ENCODE results near the gene JPT2.

The JPT2 gene

DNA sequence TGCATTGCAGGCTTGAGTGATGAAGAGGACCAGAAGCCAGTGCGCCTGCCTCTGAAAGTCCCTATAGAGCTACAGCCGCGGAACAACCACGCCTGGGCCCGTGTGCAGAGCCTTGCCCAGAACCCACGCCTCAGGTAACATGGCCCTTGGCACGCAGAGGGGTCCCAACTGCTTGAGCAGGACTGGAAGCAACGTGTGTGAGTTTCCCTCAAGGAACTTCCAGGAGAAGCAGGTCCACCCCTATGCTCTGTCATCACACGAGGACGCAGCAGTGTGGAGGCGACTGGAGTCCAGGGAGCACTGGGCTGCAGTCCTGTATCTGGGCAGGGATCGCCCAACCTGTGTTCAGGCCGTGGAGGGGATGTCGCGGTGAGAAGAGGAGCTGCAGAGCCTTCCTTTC lies 25.1 kb upstream of the JPT2 start:
- no peak for DNase-seq

DNA sequence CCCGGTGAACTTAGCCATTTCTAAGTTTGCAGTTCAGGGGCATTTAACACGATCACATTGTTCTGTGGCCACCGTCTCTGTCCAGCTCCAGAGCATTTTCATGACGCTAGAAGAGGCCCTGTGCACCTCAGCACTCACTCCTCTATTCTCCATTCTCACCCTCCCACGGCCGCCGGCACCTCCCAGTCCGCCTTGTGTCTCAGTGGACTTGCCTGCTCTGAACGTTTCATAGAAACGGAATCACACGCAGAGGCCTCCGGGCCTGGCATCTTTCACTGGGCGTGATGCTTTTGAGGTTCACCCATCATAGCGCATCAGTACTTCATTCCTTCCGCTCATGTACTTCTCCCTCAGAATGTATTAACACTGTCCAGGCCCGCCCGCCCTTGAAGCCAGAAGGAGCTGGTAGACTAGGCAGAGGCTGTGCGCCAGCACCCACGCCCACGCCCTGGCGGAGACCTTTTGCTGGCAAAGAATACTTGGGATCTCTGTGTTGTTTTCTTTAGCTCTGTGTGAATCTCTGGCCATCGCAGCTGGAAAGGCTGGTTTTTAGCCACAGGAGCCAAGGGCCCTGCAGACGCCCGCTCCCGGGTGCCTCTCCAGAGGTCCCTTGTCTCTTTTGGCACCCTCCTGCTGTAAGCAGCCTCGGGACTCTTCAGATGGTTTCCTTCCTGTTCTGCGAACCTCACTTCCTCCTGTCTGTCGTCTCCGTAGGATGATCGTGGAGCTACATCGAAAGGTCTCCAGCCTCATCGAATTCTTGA lies 23.4 kb upstream of the JPT2 start:
- DNase-seq: no peak

DNA sequence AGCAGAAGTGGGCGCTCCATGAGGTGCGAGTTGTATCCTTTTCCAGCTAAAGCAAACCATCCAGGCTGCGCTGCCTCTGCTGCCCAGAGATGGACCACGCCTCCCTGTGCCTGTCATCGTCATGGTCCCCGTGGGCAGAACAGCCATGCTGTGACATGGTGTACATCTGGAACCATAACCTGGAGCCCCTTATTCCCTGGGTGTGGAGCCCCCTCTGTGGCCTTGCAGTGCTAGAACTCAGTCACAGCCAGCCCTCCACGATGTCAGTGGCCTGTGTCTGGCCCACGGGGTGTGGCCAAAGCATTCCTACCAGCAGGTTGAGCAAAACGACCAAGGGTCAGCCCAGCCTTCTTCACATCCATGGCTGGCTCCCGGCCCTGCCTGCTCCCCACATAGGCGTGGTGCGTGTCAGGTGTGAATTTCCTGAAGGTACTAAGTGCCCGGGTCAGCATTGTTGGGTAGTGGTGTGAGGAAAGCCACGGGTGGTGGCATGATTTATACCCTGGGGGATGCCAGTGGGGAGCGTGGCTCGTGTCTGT lies 22.7 kb upstream of the JPT2 start:
- no peak for DNase-seq

DNA sequence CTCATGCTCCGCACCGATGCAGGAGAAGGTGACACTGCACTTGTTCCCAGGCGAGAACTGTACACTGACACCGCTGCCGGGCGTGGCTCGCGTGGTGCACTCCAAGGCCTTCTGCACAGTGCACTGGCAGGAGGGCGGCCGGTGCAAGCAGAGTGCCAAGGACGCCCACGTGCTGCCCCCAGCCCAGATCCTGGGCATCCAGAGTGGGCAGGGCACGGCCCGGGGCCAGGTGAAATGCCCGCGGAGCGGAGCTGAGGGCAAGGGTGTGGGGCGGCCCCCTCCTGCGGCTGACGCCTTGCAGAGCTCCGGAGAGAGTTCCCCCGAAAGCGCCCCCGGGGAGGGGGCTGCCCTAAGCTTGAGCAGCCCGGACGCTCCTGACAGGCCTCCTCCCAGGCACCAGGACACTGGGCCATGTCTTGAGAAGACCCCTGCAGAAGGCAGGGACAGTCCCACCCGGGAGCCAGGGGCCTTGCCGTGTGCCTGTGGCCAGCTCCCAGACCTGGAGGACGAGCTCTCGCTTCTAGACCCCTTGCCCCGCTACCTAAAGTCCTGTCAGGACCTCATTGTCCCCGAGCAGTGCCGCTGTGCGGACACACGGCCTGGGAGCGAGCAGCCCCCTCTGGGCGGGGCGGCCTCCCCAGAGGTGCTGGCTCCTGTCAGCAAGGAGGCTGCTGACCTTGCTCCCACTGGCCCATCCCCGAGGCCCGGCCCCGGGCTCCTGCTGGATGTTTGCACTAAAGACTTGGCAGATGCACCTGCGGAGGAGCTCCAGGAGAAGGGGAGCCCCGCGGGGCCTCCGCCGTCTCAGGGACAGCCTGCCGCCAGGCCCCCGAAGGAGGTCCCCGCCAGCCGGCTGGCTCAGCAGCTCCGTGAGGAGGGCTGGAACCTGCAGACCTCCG lies 21.9 kb upstream of the JPT2 start:
- no peak for DNase-seq

DNA sequence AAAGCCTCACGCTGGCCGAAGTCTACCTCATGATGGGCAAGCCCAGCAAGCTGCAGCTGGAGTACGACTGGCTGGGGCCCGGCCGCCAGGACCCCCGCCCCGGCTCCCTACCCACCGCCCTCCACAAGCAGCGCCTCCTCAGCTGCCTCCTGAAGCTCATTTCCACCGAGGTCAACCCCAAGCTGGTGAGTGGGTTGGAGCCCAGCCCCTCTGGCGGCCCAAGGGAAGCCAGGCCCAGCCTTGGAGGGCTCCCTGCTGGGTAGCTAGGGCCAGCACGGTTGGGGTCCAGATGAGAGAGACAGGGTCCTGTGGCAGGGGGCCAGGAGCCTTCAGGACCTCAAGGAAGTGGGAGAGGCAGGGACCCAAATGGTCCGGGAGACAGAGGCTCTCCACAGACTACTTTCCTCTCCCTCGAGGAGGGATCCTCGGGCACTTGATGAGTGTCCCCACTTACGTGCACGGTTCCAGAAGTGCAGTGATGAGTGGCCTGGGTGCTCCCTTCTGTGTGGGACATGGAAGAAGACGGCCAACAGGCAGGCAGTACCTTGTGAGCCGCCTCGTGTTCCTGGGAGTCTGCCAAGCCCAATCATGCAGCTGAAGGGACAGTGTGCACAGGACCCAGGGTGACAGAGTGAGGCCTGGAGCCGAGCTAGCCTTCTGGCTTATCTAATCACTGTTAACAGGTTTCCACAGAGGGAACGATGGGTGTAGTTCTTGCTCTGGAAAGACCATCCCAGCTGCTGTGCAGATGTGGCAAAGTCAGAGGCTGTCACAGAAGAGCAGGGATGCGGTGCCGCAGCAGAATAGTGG lies 21.1 kb upstream of the JPT2 start:
- DNase-seq: no peak

DNA sequence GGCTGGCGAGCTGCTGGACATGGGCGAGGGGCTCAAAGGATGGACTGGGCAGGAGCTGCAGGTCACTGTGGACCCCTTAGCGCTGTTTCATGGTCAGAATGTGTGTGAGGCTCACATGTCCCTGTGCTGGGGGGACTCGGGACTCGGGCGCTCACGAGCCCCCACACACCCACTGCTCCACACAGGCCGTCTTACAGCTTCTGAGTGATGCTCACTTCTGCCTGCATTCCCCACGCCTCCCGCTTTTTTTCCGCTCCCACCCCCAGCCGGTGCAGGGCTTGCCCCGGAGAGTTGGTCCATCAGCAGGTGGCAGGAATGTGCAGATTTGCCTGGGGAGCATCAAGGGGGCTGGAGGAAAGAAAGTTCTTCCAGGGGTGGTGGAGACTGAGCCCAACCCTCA lies 20.2 kb upstream of the JPT2 start:
- no peak for DNase-seq

DNA sequence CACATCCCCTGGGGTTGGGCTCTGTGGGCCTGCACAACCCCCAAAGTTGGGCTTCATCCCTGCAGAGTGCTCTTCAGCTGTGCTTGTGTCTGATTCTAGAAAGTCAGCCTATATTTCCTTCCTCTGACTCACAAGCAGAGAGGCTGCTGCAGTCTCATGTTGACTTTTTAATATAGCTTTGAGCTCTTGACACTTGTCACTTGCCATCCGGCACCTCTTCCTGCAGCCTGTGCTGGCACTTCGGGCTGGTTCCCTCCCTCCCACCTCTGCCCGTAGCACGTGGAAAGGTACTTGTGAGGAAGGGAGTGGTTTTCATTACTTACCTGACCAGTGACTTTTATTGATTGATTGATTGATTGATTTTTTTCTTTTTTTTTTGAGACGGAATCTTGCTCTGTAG lies 19.0 kb upstream of the JPT2 start:
- DNase-seq: no peak

DNA sequence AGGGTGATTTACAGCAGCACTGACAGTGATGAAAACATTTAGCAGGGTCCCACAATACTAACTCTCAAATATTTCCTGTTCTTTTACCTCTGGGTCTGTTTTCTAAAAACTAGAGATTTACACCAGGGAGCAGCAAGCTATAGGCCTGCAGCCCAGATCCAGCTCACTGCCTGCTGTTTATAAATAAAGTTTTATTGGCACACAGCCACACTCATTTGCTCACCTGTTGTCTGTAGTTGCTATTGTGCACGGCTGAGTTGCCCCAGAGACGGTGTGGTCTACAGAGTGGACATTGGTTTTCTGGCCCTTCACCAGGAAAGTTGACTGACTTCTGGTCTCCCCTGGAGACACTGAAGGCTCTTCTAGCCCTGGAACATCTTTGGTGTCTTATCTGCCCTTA lies 16.3 kb upstream of the JPT2 start:
- no peak for DNase-seq

DNA sequence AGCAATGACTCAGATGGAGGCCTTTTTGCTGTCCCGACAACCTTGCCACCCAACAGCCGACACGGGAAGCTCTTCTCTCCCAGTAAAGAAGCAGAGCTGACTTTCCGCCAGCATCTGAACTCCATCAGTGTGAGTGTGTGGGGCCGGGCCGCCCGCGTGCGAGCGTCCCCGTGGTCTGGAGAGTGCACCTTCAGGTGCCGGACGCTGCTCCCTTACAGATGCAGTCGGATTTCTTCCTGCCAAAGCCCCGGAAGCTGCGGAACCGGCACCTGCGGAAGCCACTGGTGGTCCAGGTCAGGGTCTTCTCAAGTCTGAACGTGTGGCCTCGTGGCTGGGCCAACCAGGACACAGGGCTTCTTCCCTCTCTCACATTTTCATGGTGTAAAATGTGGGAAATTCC lies 15.5 kb upstream of the JPT2 start:
- DNase-seq: no peak

DNA sequence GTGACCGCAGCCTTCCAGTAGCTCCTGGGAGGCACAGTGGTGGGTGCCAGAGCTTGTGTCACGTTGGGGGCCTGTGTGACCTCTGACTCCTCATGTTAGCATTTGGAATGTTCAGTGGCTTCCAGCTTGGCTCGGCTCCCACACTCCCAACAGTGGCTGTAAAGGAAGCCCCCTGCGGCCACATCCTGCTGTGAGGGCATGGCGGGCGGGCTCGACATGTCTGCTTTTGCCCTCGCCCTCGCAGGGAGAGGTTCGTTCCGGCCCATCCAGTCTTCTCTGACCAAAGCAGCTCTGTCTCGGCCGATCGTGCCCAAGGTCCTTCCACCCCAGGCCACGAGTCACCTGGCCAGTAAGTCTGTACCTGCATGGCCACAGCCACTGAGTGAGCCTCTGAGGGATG lies 12.2 kb upstream of the JPT2 start:
- no peak for DNase-seq

DNA sequence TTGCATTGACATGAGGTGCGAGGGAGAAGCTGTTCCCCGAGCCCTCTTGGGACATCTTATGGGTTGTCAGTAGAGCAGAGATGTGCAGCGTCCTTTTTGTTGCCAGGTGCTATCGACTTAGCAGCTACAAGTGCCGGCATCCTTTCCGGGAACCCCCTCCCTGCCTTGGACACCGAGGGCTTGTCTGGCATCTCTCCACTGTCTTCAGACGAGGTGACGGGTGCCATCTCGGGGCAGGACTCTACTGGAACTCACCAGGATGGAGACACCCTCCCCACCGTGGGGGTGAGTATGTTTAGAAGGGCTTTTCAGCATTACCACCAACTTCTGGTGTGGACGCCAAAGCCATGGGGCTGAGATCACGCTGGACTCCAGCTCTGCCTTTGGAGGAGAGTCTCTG lies 11.8 kb upstream of the JPT2 start:
- no peak for DNase-seq

DNA sequence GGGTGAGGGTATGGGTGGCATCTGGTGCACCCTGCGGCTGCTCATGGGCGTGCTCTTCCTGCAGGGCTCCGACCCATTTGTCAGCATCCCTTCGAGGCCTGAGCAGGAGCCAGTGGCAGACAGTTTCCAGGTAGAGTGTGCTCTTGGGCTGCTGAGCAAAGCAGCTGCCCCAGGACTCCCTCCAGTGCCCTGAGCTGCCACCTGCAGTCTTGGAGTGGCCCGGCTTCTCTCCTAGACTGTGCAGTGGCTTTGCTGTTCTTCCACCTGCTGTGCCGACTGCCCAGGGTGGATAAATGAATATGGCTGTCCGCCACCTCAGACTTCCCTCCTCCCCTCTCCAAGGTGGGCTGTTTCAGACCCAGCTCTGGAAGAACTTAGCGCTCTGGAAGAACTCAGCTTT lies 10.8 kb upstream of the JPT2 start:
- DNase-seq: no peak

DNA sequence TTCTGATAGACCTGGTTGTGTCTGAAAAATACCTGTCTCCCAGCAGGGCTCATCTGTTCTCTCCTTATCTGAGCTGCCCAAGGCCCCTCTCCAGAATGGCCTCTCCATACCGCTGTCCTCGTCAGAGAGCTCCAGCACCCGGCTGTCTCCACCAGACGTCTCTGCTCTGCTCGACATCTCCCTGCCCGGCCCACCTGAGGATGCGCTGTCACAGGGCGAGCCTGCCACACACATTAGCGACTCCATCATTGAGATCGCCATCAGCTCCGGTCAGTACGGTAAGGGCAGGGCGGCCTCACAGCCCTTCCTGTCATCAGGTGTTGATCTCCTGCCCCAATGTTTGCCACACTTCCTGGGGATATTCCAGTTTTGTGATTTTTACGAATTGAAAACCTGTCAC lies 10.2 kb upstream of the JPT2 start:
- DNase-seq: no peak

DNA sequence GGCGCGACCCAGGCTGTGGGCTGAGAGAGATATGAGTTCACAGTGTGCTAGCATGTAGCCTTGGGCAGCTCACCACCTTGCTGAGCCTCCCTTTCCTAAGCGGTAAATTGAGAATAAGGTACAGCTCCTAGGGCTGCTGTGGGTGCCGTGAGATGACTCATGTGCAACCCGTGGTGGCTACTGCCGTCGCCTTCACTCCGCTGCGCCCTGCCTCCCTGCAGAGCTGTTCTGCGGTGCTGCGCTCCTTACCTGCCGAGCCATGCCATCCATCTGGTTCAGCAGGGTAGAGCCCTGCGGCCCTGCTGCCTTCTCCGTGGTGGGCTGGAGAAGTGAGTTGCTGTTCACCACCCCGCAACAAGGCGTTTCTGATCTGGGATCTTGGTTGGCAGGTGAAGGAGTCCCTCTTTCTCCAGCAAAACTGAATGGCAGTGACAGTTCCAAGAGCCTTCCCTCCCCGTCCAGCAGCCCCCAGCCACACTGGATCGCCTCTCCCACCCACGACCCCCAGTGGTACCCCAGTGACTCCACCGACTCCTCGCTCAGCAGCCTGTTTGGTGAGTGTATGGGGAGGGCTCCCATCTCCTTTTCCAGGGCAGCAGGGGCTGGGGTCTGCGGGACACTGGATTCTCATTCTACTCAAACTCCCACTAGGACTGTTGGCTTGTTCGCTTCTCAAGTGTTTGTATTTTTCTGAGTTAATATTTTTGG lies 9.3 kb upstream of the JPT2 start:
- no peak for DNase-seq

DNA sequence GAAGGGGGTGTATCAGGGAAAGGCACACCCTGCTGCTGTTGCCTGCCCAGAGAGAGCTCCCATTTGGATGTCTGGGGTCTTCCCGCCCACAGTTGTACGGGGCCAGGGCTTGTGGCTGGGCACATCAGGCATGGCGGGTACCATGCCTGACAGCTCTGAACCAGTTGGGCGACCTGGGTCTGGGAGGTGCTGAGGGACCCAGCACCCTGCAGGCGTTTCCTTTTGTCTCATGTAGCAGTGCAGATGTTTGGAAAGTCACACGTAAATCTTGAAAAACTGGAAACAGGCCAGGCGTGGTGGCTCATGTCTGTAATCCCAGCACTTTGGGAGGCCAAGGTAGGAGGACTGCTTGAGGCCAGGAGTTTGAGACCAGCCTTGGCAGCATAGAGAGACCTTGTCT lies 8.4 kb upstream of the JPT2 start:
- no peak for DNase-seq

DNA sequence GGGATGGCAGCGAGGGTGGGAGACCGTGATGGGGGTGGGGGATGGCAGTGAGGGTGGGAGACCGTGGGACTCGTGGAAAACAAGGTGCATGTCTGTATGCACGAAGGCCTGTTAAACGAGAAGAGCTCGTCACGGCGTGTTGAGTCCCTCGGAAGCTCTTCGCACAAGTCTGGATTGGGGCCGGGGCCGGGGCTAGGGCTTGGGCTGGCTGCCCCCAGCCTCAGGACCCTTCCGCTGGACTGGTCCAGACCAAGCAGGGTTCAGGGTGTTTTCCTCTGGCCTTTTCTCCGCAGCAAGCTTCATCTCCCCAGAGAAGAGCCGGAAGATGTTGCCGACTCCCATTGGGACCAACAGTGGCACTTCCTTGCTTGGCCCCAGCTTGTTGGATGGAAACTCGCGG lies 7.7 kb upstream of the JPT2 start:
- no peak for DNase-seq

DNA sequence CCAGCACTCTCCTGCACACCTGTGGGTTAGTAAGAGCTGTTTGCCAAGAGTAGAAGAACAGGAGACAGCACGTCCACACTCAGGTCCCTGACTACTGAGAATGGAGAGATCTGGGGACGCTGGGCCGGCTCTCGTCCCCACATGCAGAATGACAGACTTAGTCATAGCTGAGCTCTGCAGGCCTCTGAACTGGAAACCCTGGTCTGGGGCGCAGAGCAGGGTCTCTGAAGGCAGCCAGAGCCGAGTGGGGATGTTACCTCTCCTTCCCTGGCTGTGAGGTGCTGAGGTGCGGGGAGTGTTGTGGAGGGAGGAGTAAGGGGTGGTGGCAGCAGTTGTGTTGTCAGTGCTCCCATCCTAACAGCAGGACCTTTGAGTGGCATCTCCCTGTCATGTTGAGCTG lies 7.2 kb upstream of the JPT2 start:
- DNase-seq: no peak

DNA sequence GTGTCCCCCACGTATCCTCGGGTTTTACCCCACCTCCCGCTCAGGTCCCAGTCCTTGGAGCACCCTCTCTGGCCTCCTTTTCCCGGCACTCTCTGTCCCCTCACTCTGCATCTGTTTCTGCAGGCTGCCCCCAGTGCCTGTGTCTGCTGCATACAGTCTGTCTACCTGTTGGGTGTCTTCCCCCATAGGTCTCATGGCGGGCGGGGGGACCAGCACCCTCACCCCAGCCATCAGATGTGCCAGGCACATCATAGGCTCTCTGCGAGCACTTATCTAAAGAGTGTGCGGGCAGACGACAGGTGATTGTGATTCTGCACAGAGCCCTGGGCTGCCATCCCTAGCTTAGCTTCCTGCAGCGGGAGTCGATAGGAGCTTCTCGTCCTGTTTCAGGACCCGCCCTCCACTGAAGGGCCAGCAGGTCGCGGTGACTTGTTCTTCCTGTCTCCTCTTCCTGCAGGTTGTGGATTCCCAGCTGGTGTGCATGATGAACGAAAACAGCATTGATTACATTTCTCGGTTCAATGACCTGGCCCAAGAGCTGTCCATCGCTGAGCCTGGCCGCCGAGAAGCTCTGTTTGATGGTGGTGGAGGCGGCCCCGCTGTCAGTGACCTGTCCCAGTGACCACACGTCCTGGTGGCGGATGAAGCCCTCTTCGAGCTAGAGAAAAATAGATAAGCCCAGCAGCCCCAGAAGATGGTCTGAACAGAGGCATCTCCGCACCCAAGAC lies 4.5 kb upstream of the JPT2 start:
- no peak for DNase-seq

DNA sequence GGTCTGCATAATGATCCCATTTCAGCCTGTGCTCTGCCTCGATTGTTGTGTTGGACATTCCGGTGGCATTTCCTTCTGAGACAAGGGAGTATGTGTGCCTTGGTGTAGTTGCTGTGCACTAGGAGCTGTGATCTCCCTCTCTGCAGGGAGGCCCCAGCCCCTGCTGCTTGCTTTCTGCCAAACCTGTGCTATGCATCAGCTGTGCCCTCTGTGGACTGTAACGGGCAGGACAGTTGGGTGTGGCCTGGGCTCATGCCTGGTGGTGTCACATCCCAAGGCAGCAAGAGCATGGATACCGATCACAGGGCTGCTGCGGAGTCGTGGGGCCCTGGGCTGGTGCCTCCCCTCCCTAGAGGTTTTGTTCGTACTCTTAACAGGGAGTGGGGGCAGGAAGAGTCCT lies 3.8 kb upstream of the JPT2 start:
- DNase-seq: no peak

DNA sequence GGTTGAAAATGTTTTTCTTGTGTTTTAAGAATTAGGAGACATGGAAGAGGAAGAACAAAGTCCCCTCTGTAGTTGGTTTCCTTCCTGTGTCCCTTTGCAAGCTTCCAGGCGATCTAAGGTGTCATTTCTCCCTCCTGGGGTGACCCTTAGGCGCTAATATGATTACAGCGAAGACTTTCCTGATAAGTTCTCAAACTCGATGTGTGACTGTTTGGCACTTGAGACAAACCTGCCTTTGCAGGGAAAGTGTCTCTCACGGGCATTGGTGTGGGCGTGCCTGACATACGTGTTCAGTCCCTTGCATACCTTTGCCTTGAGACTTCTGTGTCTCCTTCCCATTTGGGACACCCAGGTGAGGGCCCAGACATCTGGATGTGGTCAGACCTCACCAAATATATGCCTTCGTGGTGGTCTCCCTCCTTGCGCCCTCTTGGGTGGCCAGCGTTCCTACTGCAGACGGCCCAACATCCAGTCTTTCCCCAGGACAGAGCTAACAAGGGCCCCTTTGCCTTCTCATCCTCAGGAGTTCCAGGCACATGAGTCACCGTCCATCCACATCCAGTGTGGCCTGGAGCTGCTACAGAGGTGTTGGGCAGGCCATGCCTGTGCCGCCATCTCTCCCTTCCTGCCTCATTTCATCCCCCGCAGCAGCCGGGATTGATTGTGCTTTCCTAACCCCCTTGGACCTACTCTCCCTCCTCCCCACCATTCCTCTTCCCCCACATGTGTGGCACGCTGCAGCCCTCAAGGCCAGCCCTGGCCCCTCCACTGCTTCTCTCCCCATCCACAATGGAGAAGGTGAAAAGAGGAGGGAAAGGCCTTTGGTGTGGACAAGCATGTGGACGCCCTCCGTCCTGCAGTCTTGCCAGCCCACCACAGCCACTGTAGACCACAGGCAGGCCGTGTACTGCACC lies 3.1 kb upstream of the JPT2 start:
- peak; percentile 60 for DNase-seq

DNA sequence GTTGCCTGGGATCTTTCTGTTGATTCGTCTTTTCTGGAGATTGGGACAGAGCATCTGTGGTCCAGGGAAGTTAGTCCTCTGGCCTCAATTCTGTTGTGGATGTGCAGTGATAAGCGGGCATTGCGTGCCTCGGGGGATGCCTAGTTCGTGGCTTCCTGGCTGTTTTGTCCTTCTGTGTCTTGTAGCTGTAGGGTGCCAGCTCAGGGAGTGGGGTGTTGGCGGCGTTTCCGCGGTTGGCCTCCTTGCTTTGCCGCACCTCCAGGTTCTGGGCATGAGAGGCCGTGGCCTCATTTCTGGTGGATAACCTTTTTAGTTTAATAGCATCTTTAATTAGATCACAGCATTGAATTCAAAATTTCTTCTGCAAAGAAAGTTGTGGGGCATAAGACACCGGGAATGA lies 1.4 kb upstream of the JPT2 start:
- DNase-seq: no peak

All from NCI-H226 (cell line).